ENCODE measurements around the gene FGFBP2. TPM values are rescaled to one million over a fixed set of nuclear protein-coding genes. Genes with fewer than 3 reads are reported as not detected.
A peak's percentile ranks its signal among the peaks of the same experiment; 100 is the strongest.

The FGFBP2 gene
- total and polyA plus RNA-seq, 11 donors, result 0.39 to 15.6 (median 1.4) TPM

GRCh38 chr4:16007471-16008095 is 44.6 kb upstream of the FGFBP2 start:
- Histone ChIP-seq H3K4me3 (no peak overlapping the region), H3K4me1 (no peaks in the 10 kb centered on the region), H3K9me3 (no peaks in the 10 kb centered on the region), H3K27ac (no peak overlapping the region), H3K27me3 (no peaks in the 10 kb centered on the region), H3K36me3 (peaks cover 0 to 50% (median 0%) of the 10 kb centered on the region in 9 donors)
- TF ChIP-seq CTCF (IDR thresholded peaks at IDR 0.05) (no peak), POLR2A (IDR thresholded peaks at IDR 0.05) (no peak)
- DNase-seq, result no peak
- ATAC-seq, result no peak
- 71 to 78% (median 74%) methylated on average over 5 of the region's 5 CpGs for WGBS, 4 donors
- intact Hi-C loops (cut with DNase I), result loop anchor here in 2 of 10 donors (10.0 kb wide), 3 partner anchors 203 to 533 kb away; no protein-coding TSS in a partner anchor

GRCh38 chr4:16006771-16007446 is 43.9 kb upstream of the FGFBP2 start:
- no peak for DNase-seq
- ATAC-seq, result peak in 1 of 4 donors; percentile 36
- intact Hi-C loops (cut with DNase I), result loop anchor here in 2 of 10 donors (10.0 kb wide), 3 partner anchors 202 to 532 kb away; no protein-coding TSS in a partner anchor
- 77 to 83% (median 80%) methylated on average over 6 of the region's 6 CpGs for WGBS, 4 donors
- Histone ChIP-seq H3K4me3 (no peak overlapping the region), H3K4me1 (no peaks in the 10 kb centered on the region), H3K36me3 (peaks cover 0 to 48% (median 0%) of the 10 kb centered on the region in 9 donors), H3K27ac (no peak overlapping the region), H3K27me3 (no peaks in the 10 kb centered on the region), H3K9me3 (no peaks in the 10 kb centered on the region)
- TF ChIP-seq CTCF (IDR thresholded peaks at IDR 0.05) (no peak), POLR2A (IDR thresholded peaks at IDR 0.05) (no peak)

- no peaks in the 10 kb centered on the region for H3K9me3 ChIP-seq
- H3K4me3 ChIP-seq, result no peak overlapping the region
- TF ChIP-seq POLR2A (IDR thresholded peaks at IDR 0.05), result no peak
- TF ChIP-seq CTCF (IDR thresholded peaks at IDR 0.05), result no peak
- intact Hi-C loops (cut with DNase I), result loop anchor here in 2 of 10 donors (10.0 kb wide), 3 partner anchors 201 to 531 kb away; no protein-coding TSS in a partner anchor
- peaks cover 0 to 40% (median 0%) of the 10 kb centered on the region in 9 donors for H3K36me3 ChIP-seq
- no peak for DNase-seq
- no peaks in the 10 kb centered on the region for H3K27me3 ChIP-seq
- 84 to 97% (median 92%) methylated on average over 5 of the region's 5 CpGs for WGBS, 4 donors
- no peak overlapping the region for H3K27ac ChIP-seq
- H3K4me1 ChIP-seq, result peaks cover 0 to 9% (median 0%) of the 10 kb centered on the region in 12 donors
- ATAC-seq, result no peak
Measured at GRCh38 chr4:16005676-16006075, 42.7 kb upstream of the FGFBP2 start.

GRCh38 chr4:16001484-16001858 is 38.5 kb upstream of the FGFBP2 start:
- DNase-seq (peak in 4 of 5 donors; percentile 45 to 64 (median 60)), ATAC-seq (peak; percentile 70 to 97 (median 92))
- TF ChIP-seq CTCF (IDR thresholded peaks at IDR 0.05), result peak; percentile 75 to 89 (median 82)
- no peak for TF ChIP-seq POLR2A (IDR thresholded peaks at IDR 0.05)
- peaks cover 0 to 13% (median 0%) of the 10 kb centered on the region in 12 donors for H3K4me1 ChIP-seq
- intact Hi-C loops (cut with DNase I), result loop anchor here (1.0 to 10.0 kb wide), 16 partner anchors 39 to 527 kb away; partner anchors contain the start of gene FGFBP2 (in 3 of the 10)
- no peaks in the 10 kb centered on the region for H3K9me3 ChIP-seq
- WGBS, 4 donors, result 5 to 10% (median 6%) methylated on average over 4 of the region's 4 CpGs
- peaks cover 0 to 30% (median 0%) of the 10 kb centered on the region in 9 donors for H3K36me3 ChIP-seq
- H3K27me3 ChIP-seq, result no peaks in the 10 kb centered on the region
- no peak overlapping the region for H3K4me3 ChIP-seq
- no peak overlapping the region for H3K27ac ChIP-seq
